Retina (tissue), 1 donor: ENCODE results near the gene CDK16.

Experiments
- DNase-seq: peaks from one replicate; pipeline ENCODE4 v3.0.0-alpha.2; 2016

CDK16 gene

DNA sequence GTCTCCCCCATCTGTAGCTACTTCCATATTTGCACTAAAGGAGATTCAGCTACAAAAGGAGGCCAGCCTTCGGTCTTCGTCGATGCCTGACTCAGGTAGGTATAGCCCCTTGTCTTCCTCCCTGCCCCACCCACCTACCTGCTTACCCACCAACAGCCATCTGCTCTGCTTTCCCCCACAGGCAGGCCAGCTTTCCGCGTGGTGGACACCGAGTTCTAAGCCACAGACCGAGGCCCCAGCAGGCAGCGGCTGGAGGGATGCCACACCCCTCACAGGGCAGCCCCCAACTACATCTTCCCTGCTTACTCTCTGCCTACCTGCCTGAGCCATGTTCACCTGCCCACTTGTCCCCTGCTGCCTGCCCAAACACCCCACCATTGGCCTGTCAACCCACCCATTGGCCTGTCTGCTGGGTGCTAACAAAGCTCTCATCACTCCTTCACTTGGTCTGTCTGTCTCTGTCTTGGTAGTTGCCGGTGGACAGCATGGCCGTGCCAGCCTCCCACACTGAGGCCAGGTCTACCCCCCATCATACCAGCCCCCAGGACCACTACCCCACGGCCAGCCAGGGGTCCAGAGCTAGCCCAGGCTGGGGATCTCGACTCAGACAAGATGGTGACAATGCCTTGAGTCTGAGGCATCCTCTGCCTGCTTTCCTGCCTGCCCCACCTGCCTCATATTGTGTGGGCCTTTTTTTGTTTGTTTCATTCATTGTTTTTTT, 10.2 kb downstream of the CDK16 start:
- no peak for DNase-seq

DNA sequence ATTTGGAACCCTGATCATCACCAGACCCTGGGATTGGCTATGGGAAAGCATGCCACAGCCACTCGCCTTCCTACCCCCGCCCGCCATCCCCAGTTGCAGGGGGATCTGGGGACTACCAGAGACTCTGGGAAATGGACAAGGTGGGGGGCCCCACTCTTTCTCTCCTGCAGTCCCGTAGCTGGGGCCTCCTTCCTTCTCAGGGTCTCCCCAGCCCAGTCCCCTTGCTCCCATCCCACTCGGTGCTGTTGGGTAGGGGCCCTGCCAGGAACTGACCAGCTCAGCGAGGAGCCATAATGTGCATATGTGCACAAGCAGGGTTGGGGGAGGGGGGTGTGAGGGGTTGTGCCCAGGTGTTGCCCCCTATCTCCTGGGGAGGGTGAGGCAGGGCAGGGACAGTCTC, 10.9 kb downstream of the CDK16 start:
- no peak for DNase-seq

DNA sequence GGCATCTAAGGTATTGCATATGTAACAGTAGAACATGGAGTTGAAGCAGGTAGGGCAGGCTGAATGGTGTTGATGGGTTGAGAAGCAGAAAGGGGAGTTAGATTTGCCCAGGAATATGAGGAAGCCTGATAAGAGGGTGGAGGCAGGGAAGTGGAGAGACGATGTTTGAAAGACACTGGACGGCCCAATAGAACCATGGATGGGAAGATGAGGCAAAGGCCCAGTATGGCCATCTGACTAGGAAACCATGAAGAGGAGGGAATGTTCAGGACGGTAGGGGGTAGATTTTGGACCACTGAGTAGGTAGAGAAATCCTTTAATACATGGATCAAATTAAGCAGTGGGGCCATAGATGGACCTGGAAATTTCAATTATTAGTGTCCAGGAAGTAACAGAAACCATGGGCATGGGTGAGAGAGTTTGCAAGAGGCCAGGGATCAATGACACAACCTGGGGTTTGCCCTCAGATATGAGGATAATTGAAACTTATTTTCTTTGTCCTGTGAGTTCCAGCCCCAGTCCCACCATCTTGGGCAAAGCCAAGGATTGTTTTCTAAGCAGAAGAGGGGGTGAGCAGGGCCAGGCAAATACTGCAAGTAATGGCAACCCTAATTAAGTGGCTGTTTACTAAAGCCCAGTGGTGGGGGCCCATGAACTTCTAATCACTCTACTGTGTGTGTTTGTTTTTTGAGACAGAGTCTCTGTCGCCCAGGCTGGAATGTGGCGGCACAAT, 11.8 kb downstream of the CDK16 start:
- no peak for DNase-seq

DNA sequence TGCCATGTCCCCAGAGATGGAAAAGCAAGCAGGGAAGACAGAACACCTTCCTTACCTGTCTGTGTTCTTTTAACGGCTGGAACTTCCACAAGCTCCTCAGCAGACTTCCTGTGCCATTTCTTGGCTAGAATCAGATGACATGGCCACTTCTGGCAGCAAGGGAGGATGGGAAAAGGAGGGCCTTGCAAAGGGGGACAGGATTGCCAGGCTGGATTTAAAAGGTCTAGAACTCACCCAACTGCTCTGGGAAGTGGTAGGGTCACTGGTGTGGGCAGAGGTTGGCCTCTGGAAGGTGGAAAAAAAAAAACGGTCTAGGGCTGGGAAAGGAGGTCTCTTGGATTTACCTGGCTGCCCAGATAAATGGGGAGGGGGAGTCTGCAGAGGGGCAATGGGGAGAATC, 12.7 kb downstream of the CDK16 start:
- no peak for DNase-seq

DNA sequence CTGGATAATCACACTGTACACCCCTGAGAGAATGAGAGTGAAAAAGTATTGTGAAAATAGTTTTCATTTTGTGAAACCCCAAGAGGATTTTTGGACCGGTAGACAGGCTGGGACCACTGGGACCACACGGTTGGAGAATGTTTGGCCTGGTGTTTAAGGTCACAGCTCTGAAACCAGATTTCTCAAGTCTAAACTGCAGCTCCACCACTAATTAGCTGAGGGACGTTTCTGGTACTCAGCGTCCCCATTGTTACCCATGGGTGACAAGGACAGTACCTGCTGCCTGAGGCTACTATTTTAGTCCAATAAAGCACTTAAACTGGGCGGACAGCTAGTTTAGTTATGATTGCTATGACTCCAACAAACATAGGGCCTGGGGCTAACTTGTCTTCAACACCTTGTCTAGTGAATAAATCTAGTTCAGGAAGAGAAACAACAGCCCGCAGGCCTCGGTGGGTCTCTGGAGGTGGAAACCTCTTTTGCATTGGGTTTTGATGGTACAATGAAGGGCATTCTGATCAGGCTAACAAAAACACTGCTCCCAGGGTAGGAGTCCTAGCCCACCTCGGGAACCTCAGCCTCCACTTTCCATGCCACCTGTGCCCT, 13.8 kb downstream of the CDK16 start:
- DNase-seq, result no peak

DNA sequence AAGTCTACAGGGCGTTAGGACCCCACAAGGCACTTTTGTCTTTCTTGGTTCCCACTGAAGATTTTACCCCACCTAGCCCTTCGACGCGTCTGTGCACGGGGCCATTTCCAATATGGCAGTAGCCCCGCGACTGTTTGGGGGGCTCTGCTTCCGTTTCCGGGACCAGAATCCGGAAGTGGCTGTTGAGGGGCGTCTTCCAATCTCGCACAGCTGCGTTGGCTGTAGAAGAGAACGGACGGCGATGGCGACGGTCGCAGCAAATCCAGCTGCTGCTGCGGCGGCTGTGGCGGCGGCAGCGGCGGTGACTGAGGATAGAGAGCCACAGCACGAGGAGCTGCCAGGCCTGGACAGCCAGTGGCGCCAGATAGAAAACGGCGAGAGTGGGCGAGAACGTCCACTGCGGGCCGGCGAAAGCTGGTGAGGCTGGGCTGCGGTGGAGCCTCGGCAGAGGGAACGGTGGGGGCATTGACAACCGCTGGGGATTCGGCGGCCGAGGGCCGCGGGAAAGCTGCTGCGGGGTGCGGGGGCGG, 14.4 kb downstream of the CDK16 start, which contains the start of gene USP11:
USP11 (plus strand) TSS at position 207 of the 530 bp plus-strand sequence; CDS start at position 242, 35 bp downstream.
- DNase-seq, result peak; percentile 85

DNA sequence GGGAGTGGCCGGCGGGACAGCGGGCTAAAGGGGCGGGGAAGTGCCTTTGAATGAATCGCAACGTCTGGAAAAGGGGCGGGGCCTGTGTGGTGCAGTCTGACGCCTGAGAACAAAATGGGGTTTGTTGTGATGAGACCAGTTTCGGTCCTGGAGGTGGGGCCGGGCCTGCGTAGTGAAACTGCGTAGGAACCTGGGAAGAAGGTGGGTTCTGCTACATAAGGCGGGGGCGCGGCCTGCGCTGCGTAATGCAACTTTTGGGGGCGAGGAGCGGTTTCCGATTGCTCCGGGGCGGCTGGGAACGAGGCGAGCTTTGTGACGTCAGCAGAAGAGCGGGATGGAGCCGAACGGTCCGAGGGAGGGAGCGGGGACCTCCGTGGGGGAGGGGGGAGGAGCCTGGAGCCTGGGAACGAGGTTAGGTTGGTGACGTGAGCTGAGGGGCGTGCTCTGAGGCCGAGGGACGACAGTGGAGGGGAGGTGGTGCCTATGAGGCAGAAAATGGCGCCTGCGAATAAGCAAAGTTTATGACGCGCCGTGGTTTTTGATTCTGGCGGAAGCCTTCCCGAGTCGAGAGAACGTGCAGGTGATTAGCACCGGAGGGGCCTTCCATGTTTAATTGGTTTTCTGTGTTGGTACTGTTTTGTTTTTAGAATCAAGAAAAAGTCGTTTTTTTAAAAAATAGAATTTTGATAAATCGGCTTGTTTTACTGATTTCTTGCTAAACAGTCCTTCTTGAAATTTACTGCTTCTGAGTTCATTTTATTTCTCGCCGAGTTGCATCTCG, 15.0 kb downstream of the CDK16 start:
- peak; percentile 94 for DNase-seq

DNA sequence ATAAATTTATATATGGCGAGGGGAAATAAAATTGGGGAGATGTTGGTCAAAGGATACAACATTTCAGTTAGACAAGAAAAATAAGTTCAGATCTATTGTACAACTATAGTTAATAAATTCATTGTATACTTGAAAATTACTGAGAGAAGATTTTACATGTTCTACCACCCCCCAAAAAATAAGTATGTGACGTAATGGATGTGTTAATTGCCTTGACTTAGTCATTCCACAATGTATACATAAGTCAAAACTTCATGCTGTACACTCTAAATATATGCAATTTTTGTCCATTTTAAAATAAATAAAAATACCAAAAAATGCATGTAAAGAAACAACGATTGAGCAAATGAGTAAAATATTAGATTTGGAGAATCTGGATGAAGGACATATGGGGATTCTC, 16.1 kb downstream of the CDK16 start:
- no peak for DNase-seq

DNA sequence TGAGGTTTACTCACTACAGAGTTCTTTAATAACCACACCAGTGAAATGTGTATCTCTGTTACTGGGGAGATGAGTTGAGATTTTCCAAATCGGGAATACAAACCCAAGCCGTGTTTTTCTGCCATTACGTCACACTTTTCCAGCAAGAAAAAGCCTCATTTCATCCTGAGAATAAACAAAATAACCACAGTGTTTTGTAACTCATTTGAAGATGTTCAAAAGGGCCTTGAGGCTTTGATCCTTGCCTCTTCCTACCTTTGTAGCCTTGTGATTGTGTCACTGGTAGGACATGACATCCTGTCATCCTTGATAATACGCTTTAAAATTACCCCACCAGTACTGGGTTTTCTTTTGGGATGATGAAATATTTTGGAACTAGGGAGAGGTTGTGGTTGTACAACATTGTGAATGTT, 17.2 kb downstream of the CDK16 start:
- no peak for DNase-seq

DNA sequence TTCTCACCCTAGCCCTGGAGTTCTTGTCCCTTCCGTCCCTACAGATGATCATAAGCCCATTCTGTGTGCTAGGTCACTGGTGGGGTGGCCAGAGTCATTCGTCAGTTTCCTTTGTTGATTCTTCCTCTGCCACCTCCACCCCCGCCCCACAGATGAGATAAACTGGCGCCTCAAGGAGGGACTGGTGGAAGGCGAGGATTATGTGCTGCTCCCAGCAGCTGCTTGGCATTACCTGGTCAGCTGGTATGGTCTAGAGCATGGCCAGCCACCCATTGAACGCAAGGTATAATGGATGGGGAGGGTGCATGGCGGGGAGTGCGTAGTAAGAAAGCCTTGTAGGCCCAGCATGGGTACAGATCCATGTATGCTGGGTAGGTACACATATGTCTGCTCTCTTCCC, 20.7 kb downstream of the CDK16 start:
- no peak for DNase-seq

DNA sequence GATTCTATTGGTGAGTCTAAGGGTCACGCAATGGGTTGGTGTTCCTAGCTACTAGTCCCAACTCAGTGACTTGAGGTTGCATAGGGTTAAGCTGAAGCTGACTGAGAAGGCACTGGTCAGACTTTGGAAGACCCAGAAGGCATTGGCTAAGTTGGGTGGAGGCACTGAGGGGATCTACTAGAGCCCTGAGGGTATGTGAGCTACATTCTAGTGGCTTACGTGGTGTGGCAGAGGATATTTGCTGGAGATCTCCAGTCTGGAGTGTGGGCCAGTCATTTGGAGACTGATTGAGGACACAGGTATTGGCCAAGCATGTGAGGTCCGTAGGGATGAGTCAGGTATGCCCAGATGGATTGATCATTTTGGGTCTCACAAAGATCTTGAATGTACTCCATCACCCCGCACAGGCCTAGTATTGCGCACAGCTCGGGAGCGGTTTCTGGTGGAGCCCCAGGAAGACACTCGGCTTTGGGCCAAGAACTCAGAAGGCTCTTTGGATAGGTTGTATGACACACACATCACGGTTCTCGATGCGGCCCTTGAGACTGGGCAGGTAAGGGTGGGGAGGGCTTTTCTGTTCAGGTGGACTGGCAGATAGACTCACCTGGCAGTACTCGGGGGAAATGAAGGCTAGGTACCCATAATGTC, 21.5 kb downstream of the CDK16 start:
- no peak for DNase-seq

DNA sequence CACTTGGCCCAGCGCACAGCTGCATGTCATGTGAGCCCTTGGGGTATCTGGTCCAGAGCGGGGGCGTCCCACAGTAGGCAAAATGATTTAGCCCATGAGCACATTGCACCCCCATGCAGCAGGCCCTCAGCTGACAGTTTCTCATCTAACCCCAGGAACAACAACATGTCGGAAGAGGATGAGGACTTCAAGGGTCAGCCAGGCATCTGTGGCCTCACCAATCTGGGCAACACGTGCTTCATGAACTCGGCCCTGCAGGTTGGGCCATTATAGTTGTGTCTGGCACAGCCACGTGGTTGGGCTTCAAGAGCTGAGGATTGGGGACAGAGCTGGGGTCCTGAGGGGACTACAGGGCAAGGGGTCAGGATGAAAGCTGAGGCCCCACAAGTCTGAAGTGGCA, 22.1 kb downstream of the CDK16 start:
- no peak for DNase-seq

DNA sequence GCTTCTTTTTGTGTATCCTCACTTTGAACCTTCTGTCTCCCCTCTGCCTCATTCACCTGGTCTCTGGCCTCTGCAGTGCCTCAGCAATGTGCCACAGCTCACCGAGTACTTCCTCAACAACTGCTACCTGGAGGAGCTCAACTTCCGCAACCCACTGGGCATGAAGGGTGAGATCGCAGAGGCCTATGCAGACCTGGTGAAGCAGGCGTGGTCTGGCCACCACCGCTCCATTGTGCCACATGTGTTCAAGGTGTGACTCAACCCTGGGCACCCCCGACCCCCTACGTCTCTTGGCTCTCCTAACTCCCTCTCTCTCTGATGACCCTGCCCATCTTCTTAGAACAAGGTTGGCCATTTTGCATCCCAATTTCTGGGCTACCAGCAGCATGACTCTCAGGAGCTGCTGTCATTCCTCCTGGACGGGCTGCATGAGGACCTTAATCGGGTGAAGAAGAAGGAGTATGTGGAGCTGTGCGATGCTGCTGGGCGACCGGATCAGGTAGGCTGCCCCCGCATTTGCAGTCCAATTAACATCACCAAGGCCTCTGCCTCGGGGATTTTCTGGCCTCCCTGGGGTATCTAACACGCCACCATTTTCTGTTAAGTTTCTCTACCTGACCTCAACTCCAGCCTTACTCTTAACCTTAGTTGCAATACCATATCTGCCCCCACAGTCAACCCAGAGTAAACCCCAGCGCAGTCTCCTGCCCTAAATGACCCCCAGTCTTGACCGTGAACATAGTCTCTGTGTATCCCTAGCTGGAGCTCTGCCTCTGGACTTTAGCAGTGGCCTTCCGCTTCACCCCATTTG, 22.9 kb downstream of the CDK16 start:
- no peak for DNase-seq

DNA sequence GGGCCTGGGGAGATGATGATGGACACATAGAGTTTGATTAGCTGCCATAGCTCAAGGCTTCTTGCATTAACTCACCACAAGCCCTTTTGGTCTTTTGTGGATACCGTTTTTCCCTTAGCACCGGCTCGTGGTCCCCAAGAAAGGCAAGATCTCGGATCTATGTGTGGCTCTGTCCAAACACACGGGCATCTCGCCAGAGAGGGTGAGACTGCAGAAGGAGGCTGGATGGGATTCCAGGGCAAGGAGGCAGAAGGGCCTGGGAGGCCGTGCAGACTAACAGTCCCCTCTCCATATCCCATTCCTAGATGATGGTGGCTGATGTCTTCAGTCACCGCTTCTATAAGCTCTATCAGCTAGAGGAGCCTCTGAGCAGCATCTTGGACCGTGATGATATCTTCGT, 23.8 kb downstream of the CDK16 start:
- no peak for DNase-seq

DNA sequence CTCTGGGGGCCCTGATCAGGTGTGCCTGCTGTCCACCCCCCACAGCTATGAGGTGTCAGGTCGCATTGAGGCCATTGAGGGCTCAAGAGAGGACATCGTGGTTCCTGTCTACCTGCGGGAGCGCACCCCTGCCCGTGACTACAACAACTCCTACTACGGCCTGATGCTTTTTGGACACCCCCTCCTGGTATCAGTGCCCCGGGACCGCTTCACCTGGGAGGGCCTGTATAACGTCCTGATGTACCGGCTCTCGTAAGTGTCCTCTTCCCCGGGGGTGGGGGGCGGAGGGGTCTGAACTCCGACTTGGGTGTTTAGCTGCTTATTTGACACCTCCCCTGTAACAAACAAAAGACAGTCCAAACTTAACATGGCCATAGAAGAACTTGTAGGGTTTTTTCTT, 24.9 kb downstream of the CDK16 start:
- no peak for DNase-seq

DNA sequence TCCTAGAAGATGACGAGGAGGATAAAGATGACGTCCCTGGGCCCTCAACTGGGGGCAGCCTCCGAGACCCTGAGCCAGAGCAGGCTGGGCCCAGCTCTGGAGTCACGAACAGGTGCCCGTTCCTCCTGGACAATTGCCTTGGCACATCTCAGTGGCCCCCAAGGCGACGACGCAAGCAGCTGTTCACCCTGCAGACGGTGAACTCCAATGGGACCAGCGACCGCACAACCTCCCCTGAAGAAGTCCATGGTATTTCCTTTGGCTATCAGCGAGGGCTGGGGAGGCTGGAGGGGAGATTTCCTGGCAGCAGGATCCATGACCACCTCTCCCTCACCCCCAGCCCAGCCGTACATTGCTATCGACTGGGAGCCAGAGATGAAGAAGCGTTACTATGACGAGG, 26.2 kb downstream of the CDK16 start:
- no peak for DNase-seq

DNA sequence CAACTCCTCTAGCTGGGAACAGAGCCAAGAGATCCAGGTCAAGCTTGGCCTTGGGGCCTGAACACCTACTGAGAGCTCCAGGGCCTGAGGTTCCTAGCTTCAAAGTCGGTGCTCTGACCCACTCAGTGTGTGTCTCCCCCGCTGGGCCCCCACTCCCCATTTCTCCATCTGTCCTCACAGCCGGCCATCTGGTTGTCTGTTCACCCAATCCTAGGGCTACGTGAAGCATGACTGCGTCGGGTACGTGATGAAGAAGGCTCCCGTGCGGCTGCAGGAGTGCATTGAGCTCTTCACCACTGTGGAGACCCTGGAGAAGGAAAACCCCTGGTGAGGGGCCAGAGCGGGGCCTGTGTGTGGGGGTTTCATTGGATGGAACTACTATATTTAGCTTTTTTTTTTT, 26.7 kb downstream of the CDK16 start:
- DNase-seq, result no peak

DNA sequence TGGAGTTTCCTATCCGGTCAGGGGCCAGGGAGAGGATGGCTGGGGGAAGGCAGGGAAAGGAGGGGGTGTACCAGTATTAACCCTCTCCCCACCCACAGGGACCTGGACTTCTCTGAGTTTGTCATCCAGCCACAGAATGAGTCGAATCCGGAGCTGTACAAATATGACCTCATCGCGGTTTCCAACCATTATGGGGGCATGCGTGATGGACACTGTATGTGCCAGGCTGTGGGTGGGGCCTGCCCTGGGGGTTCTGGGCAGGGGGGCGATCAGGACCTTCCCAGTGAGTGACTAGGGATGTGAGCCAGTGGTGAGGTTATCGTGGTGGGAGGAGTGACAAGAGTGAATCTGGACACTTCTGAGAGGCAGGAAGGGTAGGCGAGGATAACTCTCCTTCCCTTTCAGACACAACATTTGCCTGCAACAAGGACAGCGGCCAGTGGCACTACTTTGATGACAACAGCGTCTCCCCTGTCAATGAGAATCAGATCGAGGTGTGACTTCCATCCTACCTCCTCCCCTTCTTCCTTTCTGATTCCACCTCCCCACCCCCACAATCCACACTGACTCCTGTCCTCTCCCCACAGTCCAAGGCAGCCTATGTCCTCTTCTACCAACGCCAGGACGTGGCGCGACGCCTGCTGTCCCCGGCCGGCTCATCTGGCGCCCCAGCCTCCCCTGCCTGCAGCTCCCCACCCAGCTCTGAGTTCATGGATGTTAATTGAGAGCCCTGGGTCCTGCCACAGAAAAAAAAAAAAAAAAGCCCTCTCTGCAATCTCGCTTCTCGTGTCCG, 28.9 kb downstream of the CDK16 start:
- no peak for DNase-seq

DNA sequence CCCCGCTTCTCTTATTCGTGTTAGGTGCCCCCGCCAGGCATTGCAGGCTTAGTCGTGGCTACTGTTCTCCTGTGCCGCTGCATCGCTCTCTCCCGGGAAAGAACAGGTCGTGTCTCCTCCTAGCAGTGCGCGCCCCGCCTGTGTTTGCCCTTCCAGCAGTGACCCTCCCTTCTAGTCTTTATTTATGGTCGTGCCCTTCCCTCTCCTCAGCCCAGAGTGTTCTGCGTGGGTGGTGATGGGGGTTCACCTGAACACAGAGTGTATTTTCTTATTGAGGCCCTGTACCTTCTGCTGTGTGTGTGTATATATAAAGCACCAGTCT, 29.5 kb downstream of the CDK16 start:
- no peak for DNase-seq

DNA sequence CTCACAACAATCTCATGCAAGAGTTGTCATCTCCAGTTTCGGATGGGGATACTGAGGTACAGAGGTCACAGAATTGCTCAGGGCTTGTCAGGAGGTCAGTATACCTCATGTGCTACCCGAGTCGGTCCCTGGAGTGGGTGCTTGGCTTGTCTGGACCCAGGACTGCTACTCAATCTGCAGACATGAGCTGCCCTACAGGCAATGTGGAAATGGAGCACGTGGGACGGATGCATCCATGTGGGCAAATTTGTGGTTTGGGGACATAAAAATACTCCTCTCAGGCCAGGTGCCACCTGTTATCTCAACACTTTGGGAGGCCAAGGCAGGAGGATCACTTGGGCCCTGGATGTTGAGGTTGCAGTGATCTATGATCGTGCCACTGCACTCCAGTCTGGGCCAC, 30.1 kb downstream of the CDK16 start:
- DNase-seq, result no peak

DNA sequence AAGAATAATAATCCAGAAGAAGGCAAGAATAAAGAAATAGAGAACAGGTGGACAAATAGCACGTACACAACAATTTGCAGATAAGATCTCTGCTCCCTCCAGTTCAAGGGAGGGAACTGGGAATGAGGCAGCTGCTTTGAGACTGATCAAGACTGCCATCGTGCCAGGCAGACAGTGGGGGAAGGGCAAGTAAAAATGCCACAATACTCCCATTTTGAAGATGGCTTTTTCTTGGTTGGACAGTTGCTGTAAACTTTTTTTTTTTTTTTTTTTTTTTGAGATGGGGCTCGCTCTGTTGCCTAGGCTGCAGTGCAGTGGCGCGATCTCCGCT, 31.5 kb downstream of the CDK16 start:
- no peak for DNase-seq
